ENCODE measurements around the gene SLC26A3. TPM values are rescaled to one million over a fixed set of nuclear protein-coding genes. Genes with fewer than 3 reads are reported as not detected.

SLC26A3 gene
- total RNA-seq, 2 experiments from 2014 or later = not detected

DNA sequence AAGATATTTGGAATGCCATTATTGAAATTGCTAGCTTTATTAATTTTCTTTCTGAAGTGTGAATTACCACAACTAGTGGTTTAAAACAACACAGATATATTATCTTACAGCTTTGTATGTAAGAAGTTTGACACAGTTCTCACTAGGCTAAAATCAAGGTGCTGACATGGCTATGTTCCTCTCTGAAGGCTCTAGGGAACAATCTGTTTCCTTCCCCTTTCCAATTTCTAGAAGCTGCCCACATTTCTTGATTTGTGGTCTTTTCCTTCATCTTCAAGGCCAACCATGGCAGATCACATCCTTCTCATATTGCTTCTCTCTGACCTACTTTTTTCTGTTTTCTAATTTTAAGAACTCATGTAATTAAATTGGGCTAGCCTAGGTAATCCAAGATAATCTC, 43.3 kb upstream of the SLC26A3 start:
- ChIA-PET POLR2A (interaction anchor here (0.8 kb wide), 1 partner anchor 105 kb away, joined by 3 read pairs; no protein-coding TSS in a partner anchor), CTCF (interaction anchor here (0.5 to 0.9 kb wide), 2 partner anchors 26 to 30 kb away, joined by 3 to 4 read pairs; no protein-coding TSS in a partner anchor)
- H3K27ac Mint-ChIP-seq = no peak overlapping the region
- H3K27me3 Mint-ChIP-seq = peaks cover 2% of the 10 kb centered on the region
- TF ChIP-seq, protein P1, sequence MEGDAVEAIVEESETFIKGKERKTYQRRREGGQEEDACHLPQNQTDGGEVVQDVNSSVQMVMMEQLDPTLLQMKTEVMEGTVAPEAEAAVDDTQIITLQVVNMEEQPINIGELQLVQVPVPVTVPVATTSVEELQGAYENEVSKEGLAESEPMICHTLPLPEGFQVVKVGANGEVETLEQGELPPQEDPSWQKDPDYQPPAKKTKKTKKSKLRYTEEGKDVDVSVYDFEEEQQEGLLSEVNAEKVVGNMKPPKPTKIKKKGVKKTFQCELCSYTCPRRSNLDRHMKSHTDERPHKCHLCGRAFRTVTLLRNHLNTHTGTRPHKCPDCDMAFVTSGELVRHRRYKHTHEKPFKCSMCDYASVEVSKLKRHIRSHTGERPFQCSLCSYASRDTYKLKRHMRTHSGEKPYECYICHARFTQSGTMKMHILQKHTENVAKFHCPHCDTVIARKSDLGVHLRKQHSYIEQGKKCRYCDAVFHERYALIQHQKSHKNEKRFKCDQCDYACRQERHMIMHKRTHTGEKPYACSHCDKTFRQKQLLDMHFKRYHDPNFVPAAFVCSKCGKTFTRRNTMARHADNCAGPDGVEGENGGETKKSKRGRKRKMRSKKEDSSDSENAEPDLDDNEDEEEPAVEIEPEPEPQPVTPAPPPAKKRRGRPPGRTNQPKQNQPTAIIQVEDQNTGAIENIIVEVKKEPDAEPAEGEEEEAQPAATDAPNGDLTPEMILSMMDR (IDR thresholded peaks at IDR 0.05) = no peak
- no peaks in the 10 kb centered on the region for H3K9me3 Mint-ChIP-seq
- H3K4me1 Mint-ChIP-seq (ENCODE audit: low read depth) = no peaks in the 10 kb centered on the region
- DNase-seq (no peak), ATAC-seq (no peak)
- intact Hi-C loops (cut with micrococcal nuclease) = no loop called here
- H3K4me3 Mint-ChIP-seq = no peak overlapping the region
- no peaks in the 10 kb centered on the region for H3K36me3 Mint-ChIP-seq (ENCODE audit: low read depth)

DNA sequence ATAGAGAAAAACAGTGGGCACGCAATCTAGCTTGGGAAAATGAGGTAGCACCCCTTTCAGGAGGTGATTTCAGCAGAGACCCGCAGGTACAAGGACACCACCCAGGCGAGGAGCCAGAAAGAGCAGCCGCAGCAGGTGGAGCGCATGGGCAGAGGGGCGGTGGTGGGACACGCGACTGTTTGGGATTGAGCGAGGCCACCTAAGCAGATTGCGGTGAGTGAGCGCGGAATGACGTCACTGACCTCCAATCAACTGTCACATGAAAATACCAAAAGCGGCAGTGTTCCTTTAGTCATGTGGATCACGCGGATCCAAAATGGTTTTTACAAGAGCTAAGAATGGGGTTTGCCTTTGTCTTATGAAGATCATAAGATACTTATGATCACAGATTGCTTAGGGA, 40.2 kb upstream of the SLC26A3 start:
- no peak for DNase-seq
- CTCF ChIA-PET = no interaction called here
- no peak overlapping the region for H3K4me3 Mint-ChIP-seq
- intact Hi-C loops (cut with micrococcal nuclease) = no loop called here
- no peak for ATAC-seq
- TF ChIP-seq, protein P1 (IDR thresholded peaks at IDR 0.05) = no peak
- no peaks in the 10 kb centered on the region for H3K4me1 Mint-ChIP-seq (ENCODE audit: low read depth)
- peaks cover 2% of the 10 kb centered on the region for H3K36me3 Mint-ChIP-seq (ENCODE audit: low read depth)
- H3K27me3 Mint-ChIP-seq = peaks cover 5% of the 10 kb centered on the region
- no peak overlapping the region for H3K27ac Mint-ChIP-seq
- H3K9me3 Mint-ChIP-seq = peaks cover 3% of the 10 kb centered on the region
- POLR2A ChIA-PET = no interaction called here

DNA sequence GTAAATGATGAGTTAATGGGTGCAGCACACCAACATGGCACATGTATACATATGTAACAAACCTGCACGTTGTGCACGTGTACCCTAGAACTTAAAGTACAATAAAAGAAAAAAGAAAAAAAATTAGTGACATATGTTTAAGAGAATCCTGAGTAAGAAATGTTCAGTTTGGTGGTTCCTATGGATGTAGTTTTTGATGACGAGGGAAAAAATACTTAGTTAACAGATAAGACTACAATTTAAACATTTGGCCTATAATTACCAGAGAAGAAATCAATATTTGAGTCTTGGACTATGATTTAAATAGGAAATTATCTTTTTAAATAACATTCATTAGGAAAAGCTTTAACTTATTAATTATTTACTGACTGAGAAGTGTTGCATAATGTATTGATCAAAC, 39.2 kb upstream of the SLC26A3 start:
- intact Hi-C loops (cut with micrococcal nuclease) = no loop called here
- TF ChIP-seq, protein P1 (IDR thresholded peaks at IDR 0.05) = no peak
- Mint-ChIP-seq H3K36me3 (ENCODE audit: low read depth) (peaks cover 2% of the 10 kb centered on the region), H3K27me3 (peaks cover 7% of the 10 kb centered on the region), H3K9me3 (peaks cover 3% of the 10 kb centered on the region), H3K27ac (no peak overlapping the region), H3K4me3 (no peak overlapping the region), H3K4me1 (ENCODE audit: low read depth) (no peaks in the 10 kb centered on the region)
- ChIA-PET CTCF (no interaction called here), POLR2A (no interaction called here)
- DNase-seq (no peak), ATAC-seq (no peak)

DNA sequence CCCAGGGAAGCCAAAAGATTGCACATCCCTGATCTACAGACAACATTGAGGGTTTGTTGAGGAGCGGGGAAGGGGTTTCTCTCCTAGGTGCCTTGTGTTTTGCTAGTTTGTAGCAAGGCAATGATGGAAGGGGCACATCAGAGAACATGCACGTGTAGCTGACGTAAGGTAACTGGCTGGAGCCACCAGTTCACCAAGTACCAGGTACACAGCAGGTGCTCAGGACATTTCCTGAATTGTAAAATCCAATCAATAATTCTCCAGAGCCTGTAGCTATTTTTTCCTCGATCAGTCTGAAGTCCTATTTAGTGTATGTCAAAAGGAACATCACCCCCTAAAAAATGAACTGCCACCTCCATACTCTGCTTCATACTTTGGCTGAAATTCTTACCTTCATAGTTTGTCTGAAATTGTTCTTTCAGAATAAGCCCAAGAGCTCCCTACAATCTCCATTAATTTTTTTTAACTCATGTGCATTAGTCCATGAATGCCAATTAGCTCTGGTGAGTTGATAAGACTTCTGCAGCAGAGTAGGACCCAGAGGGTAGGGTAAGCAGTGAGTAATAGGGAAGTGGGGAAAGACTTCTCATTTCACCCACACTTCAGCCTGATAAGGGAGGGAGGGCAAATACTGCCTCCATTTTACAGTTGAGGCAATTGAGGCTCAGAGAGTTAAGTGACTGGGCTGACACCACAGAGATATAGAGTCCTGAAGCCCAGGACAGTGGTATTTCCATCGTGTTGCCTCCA, 36.0 kb upstream of the SLC26A3 start:
- Mint-ChIP-seq H3K4me3 (no peak overlapping the region), H3K36me3 (ENCODE audit: low read depth) (peaks cover 2% of the 10 kb centered on the region), H3K4me1 (ENCODE audit: low read depth) (no peaks in the 10 kb centered on the region), H3K9me3 (peaks cover 3% of the 10 kb centered on the region), H3K27me3 (peaks cover 6% of the 10 kb centered on the region), H3K27ac (no peak overlapping the region)
- intact Hi-C loops (cut with micrococcal nuclease) = no loop called here
- ATAC-seq (no peak), DNase-seq (no peak)
- CTCF ChIA-PET = no interaction called here
- TF ChIP-seq, protein P1 (IDR thresholded peaks at IDR 0.05) = no peak
- POLR2A ChIA-PET = no interaction called here

DNA sequence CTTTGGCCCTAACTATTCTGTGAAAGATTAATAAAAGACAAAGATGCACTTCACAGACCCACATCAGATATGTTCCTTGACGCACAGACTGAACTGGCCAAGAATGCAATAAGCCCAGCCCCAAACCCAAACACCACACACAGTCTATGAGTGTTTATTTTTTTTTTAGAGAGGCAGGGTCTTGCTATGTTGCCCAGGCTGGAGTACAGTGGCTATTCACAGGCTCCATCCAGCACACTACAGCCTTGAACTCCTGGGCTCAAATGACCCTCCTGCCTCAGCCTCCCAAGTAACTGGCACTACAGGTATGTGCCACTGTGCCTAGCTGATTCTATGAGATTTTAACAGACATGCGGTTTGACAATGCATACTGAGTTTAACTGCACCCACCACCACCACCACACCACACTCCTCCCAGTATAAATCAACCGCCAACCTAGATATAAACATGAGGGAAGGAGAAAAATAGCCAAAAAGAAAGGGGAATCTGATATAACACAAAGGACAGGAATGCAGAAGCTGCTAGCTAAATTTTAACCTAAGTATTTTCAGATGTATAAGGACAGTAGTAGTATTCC, 35.1 kb upstream of the SLC26A3 start:
- POLR2A ChIA-PET = no interaction called here

More for the DNA sequence above, 35.1 kb upstream of the SLC26A3 start:
- Mint-ChIP-seq H3K4me1 (ENCODE audit: low read depth) (no peaks in the 10 kb centered on the region), H3K9me3 (peaks cover 3% of the 10 kb centered on the region), H3K27me3 (peaks cover 9% of the 10 kb centered on the region), H3K36me3 (ENCODE audit: low read depth) (peaks cover 2% of the 10 kb centered on the region), H3K27ac (no peak overlapping the region), H3K4me3 (no peak overlapping the region)
- ATAC-seq (no peak), DNase-seq (no peak)
- CTCF ChIA-PET = no interaction called here
- intact Hi-C loops (cut with micrococcal nuclease) = no loop called here
- TF ChIP-seq, protein P1 (IDR thresholded peaks at IDR 0.05) = no peak
